Neuronal stem cell (in vitro differentiated cells): ENCODE measurements around the gene IPO13.

Experiments used
- DNase-seq: peaks from one replicate; pipeline ENCODE4 v3.0.0-alpha.2; 2013; ENCODE audit warnings: low spot score
- H2AFZ ChIP-seq: one replicate; pipeline ENCODE4 v1.6.1; 2013; ENCODE audit warnings: mild to moderate bottlenecking, low read length, inconsistent platforms
- H2AK5ac ChIP-seq: 2 replicates; pipeline ENCODE4 v1.6.1; 2013; ENCODE audit warnings: low read depth, mild to moderate bottlenecking, inconsistent platforms, low read length, moderate library complexity, mixed read lengths
- H2BK120ac ChIP-seq: 2 replicates; pipeline ENCODE4 v1.6.1; 2013; ENCODE audit warnings: low read depth, mild to moderate bottlenecking, inconsistent platforms, low read length, moderate library complexity, mixed read lengths
- H2BK12ac ChIP-seq: one replicate; pipeline ENCODE4 v1.6.1; 2013; ENCODE audit warnings: low read length, inconsistent platforms
- H2BK15ac ChIP-seq: 2 replicates; pipeline ENCODE4 v1.6.1; 2013; ENCODE audit warnings: mild to moderate bottlenecking, low read length, inconsistent platforms, mixed read lengths
- H2BK5ac ChIP-seq: one replicate; pipeline ENCODE4 v1.6.1; 2013; ENCODE audit warnings: inconsistent platforms, mild to moderate bottlenecking, low read length, moderate library complexity
- H3K14ac ChIP-seq: one replicate; pipeline ENCODE4 v1.6.1; 2013; ENCODE audit warnings: low read length, inconsistent platforms
- H3K18ac ChIP-seq: 2 replicates; pipeline ENCODE4 v1.6.1; 2013; ENCODE audit warnings: low read length, inconsistent platforms
- H3K23ac ChIP-seq: 2 replicates; pipeline ENCODE4 v1.6.1; 2013; ENCODE audit warnings: low read depth, mild to moderate bottlenecking, mixed read lengths, low read length, inconsistent platforms; ENCODE audit not compliant: poor library complexity
- H3K27ac ChIP-seq: replicated peaks from 3 replicates; pipeline ENCODE4 v1.5.1; 2013; ENCODE audit warnings: low read length, inconsistent platforms
- H3K27me3 ChIP-seq, 3 experiments: 2 replicates each; pipeline ENCODE4 v1.6.1; 2013; ENCODE audit warnings: low read length in 3 of 3, mild to moderate bottlenecking in 2 of 3, inconsistent platforms in 1 of 3, low read depth in 1 of 3, mixed read lengths in 1 of 3, moderate library complexity in 1 of 3; ENCODE audit not compliant: control insufficient read depth in 3 of 3, insufficient read depth in 3 of 3
- H3K36me3 ChIP-seq, 2 donors: replicated peaks in 1 of 2; 2 replicates each; pipeline ENCODE4 v1.6.1; 2013; ENCODE audit warnings: low read length in 2 of 2; ENCODE audit not compliant: control insufficient read depth in 2 of 2, insufficient read depth in 2 of 2
- H3K4ac ChIP-seq: 2 replicates; pipeline ENCODE4 v1.6.1; 2013; ENCODE audit warnings: inconsistent platforms, mild to moderate bottlenecking, low read length, moderate library complexity
- H3K4me1 ChIP-seq, 2 donors: 1 replicate in 1 of 2; 2 replicates in 1 of 2; pipeline ENCODE4 v1.6.1; 2013; ENCODE audit warnings: low read length in 2 of 2, low read depth in 1 of 2; ENCODE audit not compliant: control insufficient read depth in 2 of 2, insufficient read depth in 1 of 2
- H3K4me2 ChIP-seq: one replicate; pipeline ENCODE4 v1.6.1; 2013; ENCODE audit warnings: mild to moderate bottlenecking, low read length, inconsistent platforms; ENCODE audit not compliant: insufficient read depth, poor library complexity, severe bottlenecking
- H3K4me3 ChIP-seq, 2 donors: 2 replicates each; pipeline ENCODE4 v1.5.1; 2013; ENCODE audit warnings: low read length in 2 of 2, mild to moderate bottlenecking in 2 of 2, inconsistent platforms in 1 of 2, moderate library complexity in 1 of 2
- H3K79me1 ChIP-seq: one replicate; pipeline ENCODE4 v1.6.1; 2013; ENCODE audit warnings: low read depth, mild to moderate bottlenecking, inconsistent platforms, low read length, moderate library complexity
- H3K9ac ChIP-seq: one replicate; pipeline ENCODE4 v1.6.1; 2013; ENCODE audit warnings: mild to moderate bottlenecking, low read depth, low read length, inconsistent platforms; ENCODE audit not compliant: poor library complexity
- H3K9me3 ChIP-seq, 2 donors: replicated peaks in 1 of 2; 2 replicates each; pipeline versions ENCODE3 to v1.6.1; 2013; ENCODE audit warnings: low read length in 2 of 2, mild to moderate bottlenecking in 2 of 2, inconsistent platforms in 1 of 2, low read depth in 1 of 2, mixed read lengths in 1 of 2, moderate library complexity in 1 of 2; ENCODE audit not compliant: control insufficient read depth in 2 of 2, insufficient read depth in 1 of 2
- H4K8ac ChIP-seq: one replicate; pipeline ENCODE4 v1.6.1; 2013; ENCODE audit warnings: low read depth, mild to moderate bottlenecking, inconsistent platforms, low read length, moderate library complexity
- H4K91ac ChIP-seq: one replicate; pipeline ENCODE4 v1.6.1; 2013; ENCODE audit warnings: low read length, low read depth, mild to moderate bottlenecking, inconsistent platforms; ENCODE audit not compliant: poor library complexity
- whole genome bisulfite sequencing, 2 donors: extraction: QIAGEN DNeasy Blood & Tissue Kit; methylation state at CpG; one replicate each; pipeline ENCODE4 v1.1.7; 2013; ENCODE audit warnings: missing lambda C conversion rate in 2 of 2, mixed read lengths in 1 of 2; ENCODE audit not compliant: insufficient read length in 2 of 2, insufficient replicate concordance in 1 of 2; ENCODE audit errors: extremely low coverage in 2 of 2; 5-methylcytosine and 5-hydroxymethylcytosine counted together

IPO13 gene

DNA sequence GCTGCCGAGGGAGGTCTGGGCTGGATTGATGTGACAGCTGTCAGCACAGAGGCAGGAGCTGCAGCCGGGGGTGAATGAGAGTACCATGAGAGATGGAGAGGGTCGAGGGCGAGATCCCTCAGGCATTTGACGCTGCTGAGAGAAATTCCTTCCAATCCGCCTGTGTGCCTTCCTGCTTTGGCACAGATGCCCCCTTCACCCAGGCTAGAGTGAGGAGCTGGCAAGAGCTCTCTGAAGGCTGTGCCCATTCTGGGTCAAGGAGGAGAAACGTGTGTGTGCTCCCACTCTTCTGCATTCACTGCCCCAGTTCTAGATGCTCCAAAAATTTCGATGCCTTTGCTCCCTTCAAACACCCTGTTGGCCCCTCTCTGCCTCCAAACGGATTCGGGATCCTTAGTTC lies 8.4 kb upstream of the IPO13 start:
- no peak overlapping the region for H3K23ac ChIP-seq
- H4K91ac ChIP-seq: no peak overlapping the region
- no peak overlapping the region for H2AFZ ChIP-seq
- no peaks in the 10 kb centered on the region for H3K9me3 ChIP-seq
- no peak overlapping the region for H3K14ac ChIP-seq
- H3K36me3 ChIP-seq: no peaks in the 10 kb centered on the region
- H3K18ac ChIP-seq: no peak overlapping the region
- H3K79me1 ChIP-seq: peaks cover 1% of the 10 kb centered on the region
- no peak overlapping the region for H2BK120ac ChIP-seq
- H3K4me3 ChIP-seq: no peak overlapping the region
- H2BK5ac ChIP-seq: no peak overlapping the region
- no peak overlapping the region for H3K4me2 ChIP-seq
- H2AK5ac ChIP-seq: no peak overlapping the region
- peaks cover 0 to 14% (median 14%) of the 10 kb centered on the region in 3 experiments for H3K27me3 ChIP-seq
- H2BK15ac ChIP-seq: no peak overlapping the region
- no peak overlapping the region for H3K4ac ChIP-seq
- H3K9ac ChIP-seq: peak overlapping the region; percentile 22
- H2BK12ac ChIP-seq: no peak overlapping the region
- peaks cover 8 to 19% of the 10 kb centered on the region in 2 donors for H3K4me1 ChIP-seq
- H3K27ac ChIP-seq: no peak overlapping the region
- WGBS, 2 donors: no CpG with 5 or more reads among the region's 10 CpGs
- H4K8ac ChIP-seq: no peak overlapping the region
- no peak for DNase-seq

DNA sequence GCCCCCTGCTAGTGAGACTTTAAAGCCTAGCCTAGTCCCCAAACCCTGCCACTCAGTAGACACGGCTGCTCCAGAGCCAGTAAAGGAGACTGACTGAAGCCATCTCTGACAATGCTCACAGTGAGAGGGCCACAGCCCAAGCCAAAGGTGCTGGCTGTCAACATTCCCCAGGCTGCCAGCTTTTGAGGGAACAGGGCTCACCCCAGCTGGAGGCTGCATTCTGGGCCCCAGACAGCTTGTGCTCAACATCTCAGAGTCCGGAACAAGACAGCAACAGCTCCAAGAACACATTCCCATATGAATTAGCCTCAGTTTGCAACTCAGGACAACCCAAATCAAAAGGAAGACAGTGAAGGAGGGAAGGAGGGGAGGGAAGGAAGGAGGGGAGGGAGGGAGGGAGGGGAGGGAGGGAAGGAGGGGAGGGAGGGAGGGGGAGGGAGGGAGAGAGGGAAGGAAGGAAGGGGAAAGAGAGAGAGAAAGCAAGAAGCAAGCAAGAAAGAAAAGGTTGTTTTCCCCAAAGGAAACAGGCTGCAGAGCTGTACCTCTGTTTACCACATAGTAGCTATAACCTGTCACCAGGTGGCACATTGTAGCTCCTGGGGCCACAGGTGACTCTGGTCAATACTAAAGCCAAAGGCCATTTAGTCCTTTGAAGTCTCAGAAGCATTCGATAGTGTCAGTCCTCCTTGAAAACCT lies 7.7 kb upstream of the IPO13 start:
- Histone ChIP-seq H3K4ac (no peak overlapping the region), H3K14ac (no peak overlapping the region), H3K79me1 (peaks cover 1% of the 10 kb centered on the region), H3K18ac (no peak overlapping the region), H4K91ac (no peak overlapping the region), H4K8ac (no peak overlapping the region), H3K4me2 (no peak overlapping the region), H3K36me3 (no peaks in the 10 kb centered on the region), H2BK15ac (no peak overlapping the region), H3K27ac (no peak overlapping the region), H2AK5ac (no peak overlapping the region), H2BK5ac (no peak overlapping the region), H2BK12ac (no peak overlapping the region), H2BK120ac (no peak overlapping the region), H3K27me3 (peaks cover 0 to 14% (median 14%) of the 10 kb centered on the region in 3 experiments), H3K9ac (no peak overlapping the region), H3K23ac (no peak overlapping the region), H3K4me1 (peaks cover 8 to 15% of the 10 kb centered on the region in 2 donors), H3K9me3 (no peaks in the 10 kb centered on the region), H3K4me3 (no peak overlapping the region), H2AFZ (no peak overlapping the region)
- DNase-seq: no peak
- no CpG with 5 or more reads among the region's 3 CpGs for WGBS, 2 donors

DNA sequence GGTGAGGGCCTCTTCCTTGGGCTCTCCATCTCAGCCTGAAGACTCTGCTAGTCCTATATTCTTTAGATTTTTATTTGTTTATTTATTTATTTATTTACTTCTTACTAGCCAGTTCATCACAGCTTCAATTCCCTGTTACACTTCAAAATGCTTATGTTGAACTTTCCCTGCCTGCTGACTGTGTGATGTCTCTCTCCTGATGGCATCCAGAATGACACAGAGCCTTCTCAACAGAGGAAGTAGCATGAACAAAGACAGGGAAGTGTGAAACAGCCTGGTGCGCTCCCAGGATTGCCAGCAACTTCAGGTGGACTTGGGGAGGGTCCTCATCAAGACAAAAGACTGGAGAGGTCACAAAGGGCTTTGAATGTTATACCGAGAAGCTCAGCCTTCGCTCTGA lies 4.3 kb upstream of the IPO13 start:
- no CpG with 5 or more reads among the region's 3 CpGs for WGBS, 2 donors
- H3K9ac ChIP-seq: no peak overlapping the region

GRCh38 chr1:43944860-43945259 lies 1.9 kb upstream of the IPO13 start:
- no peak overlapping the region for H4K8ac ChIP-seq
- H4K91ac ChIP-seq: no peak overlapping the region
- H2BK12ac ChIP-seq: no peak overlapping the region
- H3K4me2 ChIP-seq: no peak overlapping the region
- H3K36me3 ChIP-seq: peaks cover 4 to 5% of the 10 kb centered on the region in 2 donors
- H3K27me3 ChIP-seq: no peaks in the 10 kb centered on the region
- no peak overlapping the region for H3K4ac ChIP-seq
- no peak overlapping the region for H2BK5ac ChIP-seq
- H2BK15ac ChIP-seq: no peak overlapping the region
- peaks cover 9 to 11% of the 10 kb centered on the region in 2 donors for H3K4me1 ChIP-seq
- H3K4me3 ChIP-seq: no peak overlapping the region
- H3K18ac ChIP-seq: no peak overlapping the region
- H3K27ac ChIP-seq: no peak overlapping the region
- H3K23ac ChIP-seq: no peak overlapping the region
- peaks cover 3% of the 10 kb centered on the region for H3K79me1 ChIP-seq
- H3K9me3 ChIP-seq: no peaks in the 10 kb centered on the region
- H3K9ac ChIP-seq: no peak overlapping the region
- H3K14ac ChIP-seq: no peak overlapping the region
- WGBS, 2 donors: no CpG with 5 or more reads among the region's 1 CpG
- no peak for DNase-seq
- no peak overlapping the region for H2AK5ac ChIP-seq
- H2BK120ac ChIP-seq: no peak overlapping the region
- no peak overlapping the region for H2AFZ ChIP-seq

More for the DNA sequence above, 4.3 kb upstream of the IPO13 start:
- H3K27ac ChIP-seq: no peak overlapping the region
- no peak overlapping the region for H2BK15ac ChIP-seq
- no peak overlapping the region for H2AK5ac ChIP-seq
- no peaks in the 10 kb centered on the region for H3K9me3 ChIP-seq
- H2BK5ac ChIP-seq: no peak overlapping the region
- H3K14ac ChIP-seq: no peak overlapping the region
- H3K4me2 ChIP-seq: no peak overlapping the region
- no peak overlapping the region for H3K18ac ChIP-seq
- no peak overlapping the region for H3K4ac ChIP-seq
- H3K4me3 ChIP-seq: no peak overlapping the region
- no peak overlapping the region for H4K91ac ChIP-seq
- no peak for DNase-seq
- H3K27me3 ChIP-seq: peaks cover 0 to 4% (median 2%) of the 10 kb centered on the region in 3 experiments
- H2BK120ac ChIP-seq: no peak overlapping the region
- no peak overlapping the region for H3K23ac ChIP-seq
- H3K36me3 ChIP-seq: no peaks in the 10 kb centered on the region
- no peaks in the 10 kb centered on the region for H3K79me1 ChIP-seq
- no peak overlapping the region for H4K8ac ChIP-seq
- no peak overlapping the region for H2BK12ac ChIP-seq
- H2AFZ ChIP-seq: no peak overlapping the region
- peaks cover 3 to 5% of the 10 kb centered on the region in 2 donors for H3K4me1 ChIP-seq
